Activated T-cell treated with anti-CD3 and anti-CD28 coated beads, Interleukin-2, amount 50 U/mL, for 1 hour (primary cell): ENCODE data around the gene SFT2D3.
"Not testable (repeated sequence)": the region's sequence is repeated elsewhere in the genome, so short reads cannot be mapped to it uniquely, and the experiment has no call there.

ENCODE experiments used
- DNase-seq: peaks from one replicate; pipeline ENCODE4 v3.0.0-alpha.2; 2020

Gene SFT2D3

DNA sequence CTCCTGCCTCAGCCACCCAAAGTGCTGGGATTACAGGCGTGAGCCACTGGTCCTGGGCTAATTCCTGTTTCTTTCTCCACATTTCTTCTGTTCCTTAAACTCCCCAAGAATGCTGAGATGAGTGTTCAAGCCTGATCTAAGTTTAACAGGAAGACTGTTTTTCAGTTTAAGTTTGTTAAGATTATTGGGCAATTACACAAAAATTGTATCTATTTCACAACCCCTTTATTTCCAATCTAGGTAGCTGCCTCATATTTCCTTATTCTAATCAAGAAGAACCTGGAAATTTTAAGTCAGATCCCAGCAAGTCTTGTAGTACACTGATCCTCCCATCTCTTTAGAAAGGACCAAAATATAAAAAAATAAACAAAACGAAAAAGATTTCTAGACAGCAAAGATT lies 11.7 kb downstream of the SFT2D3 start:
- DNase-seq = no peak

DNA sequence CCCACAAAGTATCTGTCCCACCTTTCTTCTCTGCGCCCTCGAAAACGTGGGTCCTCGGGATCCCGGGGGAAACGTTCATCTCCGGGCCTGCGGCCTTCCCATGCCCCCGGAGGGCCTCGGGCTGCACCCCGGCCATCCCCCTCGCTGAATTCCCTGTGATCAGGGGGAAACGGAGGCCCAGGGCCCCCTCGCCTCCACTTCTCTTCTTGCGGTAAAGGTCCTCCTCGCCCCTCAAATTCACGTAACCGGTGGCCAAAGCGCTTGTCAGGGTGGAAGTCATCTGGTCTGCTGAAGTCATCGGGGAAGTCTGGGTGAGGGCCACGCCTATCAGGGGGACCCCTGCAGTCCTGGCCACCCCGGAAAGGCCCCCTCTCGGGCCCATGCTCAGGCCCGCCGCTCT lies 12.3 kb downstream of the SFT2D3 start:
- no peak for DNase-seq

DNA sequence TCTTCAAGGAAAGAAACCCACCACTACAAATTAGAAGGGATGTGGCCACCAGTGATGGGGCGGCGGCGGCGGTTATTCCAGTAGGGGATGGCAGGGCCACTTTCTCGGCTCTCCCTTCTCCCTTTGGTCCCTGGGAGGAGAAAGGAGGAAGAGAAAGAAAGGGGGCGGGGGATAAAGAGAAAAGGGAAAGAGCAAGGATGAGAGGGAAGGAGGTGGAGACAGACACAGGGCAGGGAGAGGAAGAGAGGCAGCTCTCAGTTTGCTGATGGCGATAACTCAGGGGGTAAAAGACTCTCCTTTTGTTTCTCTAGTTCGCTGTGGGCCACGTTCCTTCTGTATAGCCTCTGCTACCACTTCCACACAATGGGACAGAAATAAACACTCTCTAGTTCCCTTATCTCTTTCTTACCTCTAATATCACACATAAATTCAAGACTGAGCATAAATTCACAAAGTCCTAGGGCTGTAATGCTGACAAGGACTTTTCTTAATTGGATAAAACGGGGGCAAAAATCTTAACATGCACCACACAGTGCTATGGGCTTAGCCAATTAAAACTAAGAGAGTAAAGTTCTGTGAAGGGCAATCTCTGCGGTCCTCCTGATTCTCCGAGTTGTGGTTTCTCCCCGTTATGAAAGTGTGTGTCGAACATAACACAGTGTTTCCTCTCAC lies 14.6 kb downstream of the SFT2D3 start:
- DNase-seq = no peak

DNA sequence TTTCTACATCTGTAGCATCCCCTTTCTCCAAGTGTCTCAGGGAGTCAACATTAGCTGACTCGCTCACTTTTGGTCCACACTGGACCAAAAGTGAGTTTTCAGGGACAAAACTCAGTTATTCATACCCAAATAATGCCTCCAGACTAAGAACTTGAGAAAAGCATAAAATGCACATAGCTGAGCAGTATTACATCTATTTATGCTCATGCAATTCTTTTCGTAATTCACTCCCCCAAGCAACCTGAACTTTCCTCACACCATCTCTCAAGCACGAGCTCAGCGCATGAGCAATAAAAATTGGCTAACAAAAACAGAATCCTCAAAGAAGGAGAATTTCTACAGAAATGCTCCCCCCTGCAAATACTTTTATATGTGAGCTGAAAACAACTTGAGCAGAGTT lies 17.0 kb downstream of the SFT2D3 start:
- no peak for DNase-seq

DNA sequence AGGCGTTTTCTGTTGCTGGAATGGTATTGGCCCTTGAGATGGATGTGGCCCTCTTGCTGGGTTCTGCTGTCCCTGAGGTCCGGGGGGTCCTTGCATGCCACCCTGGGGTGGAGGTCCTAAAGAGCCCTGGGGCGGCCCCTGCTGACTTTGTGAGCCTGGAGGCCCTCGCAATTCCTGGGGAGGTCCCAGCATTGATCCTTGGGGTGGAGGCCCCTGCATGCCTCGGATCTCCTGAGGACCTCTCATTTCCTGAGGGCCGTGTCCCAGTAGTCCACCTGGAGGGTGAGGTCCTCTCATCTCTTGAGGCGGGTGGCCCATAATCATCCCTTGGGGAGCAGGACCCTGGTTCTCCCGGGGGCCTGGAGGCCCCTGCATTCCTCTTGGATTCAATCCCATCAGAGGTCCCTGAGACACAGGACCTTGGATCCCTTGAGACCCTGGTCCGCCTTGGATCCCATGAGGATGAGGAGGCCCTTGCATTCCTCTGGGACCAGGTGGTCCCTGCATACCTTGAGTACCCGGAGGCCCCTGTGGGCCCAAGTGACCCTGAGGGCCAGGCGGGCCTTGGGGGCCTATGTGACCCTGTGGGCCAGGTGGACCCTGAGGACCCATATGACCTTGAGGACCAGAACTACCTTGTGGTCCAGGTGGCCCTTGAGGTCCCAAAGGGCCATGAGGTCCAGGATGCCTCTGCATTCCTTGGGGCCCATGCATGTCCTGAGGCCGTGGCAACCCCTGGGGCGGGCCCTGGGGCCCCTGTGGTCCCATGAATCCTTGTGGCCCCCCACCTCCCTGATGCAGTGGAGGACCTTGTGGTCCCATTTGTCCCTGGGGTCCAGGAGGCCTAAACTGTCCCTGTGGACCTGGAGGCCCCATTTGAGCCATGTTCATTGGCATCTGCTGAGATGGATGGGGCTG lies 18.3 kb downstream of the SFT2D3 start:
- no peak for DNase-seq

DNA sequence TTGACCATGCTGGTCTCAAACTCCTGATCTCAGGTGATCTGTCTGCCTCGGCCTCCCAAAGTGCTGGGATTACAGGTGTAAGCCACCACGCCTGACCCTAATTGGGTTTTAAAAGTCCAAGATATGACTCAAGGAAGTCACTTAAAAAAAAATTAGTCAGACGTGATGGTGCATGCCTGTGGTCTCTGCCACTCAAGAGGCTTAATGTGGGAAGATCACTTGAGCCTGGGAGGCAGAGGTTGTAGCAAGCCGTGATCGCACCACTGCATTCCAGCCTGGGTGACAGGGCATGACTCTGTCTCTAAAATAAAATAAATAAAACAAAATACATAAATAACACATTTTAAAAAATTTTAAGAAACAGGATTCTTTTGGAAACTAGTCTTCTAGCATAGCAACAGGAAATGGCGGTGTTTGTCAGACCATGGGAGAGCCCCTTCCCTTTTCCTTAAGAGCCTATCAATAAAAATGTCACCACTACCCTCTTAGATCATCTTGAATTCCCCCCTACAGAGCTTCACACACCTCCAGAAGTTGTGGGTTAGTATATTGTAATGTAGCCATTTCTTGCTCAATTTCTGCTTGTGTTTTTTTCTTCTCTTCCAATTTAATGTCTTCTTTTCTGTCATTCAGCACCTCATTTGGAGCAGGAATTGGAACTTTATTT lies 20.1 kb downstream of the SFT2D3 start:
- no peak for DNase-seq

DNA sequence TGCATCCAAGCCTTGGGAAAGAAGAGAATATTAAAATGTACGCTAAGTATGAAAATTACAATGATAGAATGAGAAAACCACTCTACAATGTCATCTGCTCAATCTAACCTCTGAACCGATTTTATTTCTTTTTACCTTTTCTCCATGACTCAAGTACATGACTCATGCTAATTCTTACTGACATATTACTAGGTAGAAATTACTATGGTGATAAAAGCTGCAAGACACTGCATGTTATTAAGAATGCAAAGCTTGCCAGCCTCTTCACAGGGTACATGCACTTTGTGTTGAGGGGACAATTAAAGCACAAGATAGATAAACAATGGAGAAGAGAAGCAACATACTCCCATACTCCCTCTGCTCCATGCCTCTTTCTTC lies 20.7 kb downstream of the SFT2D3 start:
- DNase-seq = no peak

DNA sequence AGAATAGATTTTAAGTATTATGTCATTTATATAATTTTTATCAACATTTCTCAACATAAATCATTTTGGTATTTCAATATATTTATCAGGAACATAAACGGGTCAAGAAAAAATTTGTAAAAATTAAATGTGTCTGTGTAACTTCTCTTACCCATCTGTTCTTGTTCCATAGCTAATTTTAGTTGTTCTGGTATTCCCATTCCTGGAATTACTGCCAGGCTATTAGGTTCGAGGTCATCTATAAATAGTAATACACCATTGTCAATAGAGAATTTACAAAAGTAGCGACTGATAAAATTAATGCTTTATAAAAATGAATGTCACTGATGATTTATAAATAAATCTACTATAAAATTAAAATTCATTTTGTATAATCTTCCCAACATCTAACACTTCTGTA lies 21.5 kb downstream of the SFT2D3 start:
- DNase-seq = no peak

DNA sequence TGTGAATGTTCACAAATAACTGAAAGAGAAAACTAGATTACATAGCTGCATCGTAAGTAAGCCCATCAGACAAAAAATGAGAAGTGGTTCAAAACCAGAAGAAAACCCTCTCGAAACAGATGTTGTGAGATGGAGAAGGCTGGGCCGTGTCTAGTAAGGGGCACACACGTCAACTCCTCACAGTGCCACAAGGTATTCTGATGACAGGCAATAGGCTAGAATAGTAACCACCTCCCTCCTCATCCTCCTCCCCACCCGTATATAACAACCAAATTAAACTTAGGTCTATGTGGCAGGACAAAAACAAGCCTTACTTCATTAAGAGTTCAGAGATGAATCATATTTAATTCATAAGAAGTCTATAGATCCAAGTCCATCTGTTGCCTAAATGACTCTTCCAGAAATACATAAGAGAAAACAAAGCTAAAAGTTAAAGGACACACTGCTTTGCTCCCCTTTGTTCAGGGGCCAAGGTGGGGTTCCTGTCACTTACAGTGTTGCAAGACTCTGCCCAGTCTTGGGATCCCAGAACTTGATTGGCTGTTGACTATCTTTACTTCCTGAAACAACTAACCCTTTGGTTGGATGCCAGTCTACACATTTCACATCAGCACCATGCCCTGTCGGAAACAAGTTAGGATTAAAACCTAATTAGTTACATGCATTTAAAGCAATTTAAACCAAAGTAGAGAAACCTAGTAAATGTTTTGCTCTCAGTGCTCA lies 25.0 kb downstream of the SFT2D3 start:
- DNase-seq = no peak

DNA sequence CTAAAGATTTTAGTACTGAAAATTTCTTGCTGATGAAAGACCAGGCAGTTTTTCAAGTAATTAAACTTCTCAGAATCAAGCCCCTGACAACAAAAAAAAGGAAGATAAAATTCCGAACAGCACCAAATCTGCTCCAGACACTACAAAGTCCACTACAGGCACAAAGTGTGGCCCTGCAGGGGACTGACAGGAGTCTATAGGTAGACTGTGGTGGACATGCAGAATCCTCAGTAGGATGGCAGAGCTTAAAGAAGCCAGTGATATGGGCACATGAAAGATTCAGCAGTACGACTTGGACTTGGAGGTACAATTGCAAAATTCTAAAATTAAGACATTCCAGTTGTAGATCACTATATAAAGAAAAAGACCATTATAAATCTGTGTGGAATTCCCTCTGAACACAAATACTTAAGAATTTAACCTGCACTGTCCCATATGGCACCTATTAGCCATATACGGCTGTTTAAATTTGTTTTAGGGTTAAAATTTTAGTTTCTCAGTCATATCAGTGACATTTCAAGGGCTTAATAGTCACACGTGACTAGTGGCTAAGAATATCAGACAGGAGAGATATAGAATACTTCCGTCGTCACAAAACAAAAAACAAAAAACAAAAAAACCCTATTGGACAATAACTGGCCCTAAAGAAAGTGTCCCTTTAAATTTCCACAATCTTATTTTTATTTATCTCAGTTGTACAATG lies 32.0 kb downstream of the SFT2D3 start:
- DNase-seq = no peak

DNA sequence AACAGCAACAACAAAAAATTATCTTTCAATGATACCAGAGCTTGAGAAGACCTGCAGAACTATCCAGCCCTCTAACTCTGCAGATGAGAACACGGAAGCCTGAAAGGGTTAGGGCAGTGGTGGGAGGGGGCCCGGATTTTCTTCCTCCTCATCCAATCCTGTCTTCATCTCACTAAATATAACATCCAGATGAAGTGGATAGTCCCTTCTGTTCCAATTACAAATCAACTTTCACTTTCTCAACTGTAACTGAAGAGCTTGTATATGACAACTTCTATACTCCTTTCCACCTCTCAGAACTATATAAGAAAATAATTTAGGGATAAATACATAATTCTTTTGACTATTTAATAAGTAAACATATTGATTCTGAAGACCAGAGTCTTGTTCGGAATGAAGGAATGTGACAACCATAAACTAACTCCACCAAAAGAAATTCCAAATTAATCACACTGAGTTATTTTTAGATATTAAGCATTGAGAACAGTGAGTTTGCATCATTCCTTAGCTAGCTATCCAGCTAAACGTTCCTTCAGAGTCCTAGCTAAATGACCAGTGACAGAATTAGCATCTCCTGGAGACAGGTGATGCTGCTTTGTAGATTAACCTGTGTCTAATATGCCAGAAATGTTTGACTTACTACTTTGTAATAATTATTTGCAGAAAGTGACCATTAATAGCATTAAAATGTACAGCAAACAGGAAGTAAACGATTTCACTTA lies 32.7 kb downstream of the SFT2D3 start:
- no peak for DNase-seq

DNA sequence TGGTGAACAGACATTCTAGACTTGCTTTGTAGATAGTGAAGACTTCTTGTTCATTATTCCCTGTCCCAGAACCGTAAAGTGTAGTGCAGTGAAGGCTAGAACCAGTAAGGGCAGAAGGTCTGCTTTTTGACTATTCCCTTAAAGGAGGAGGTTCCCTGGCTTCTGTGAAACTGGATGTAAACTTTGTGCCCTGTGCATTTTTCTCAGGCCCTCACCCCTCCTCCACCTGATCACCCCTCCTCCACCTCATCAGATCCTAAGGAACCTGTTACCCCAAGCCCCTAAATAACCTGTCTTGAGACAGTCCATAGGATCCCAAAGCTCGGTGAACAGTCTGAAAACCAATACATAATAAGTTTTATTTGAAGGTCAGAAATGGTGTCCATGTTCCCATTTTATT lies 33.7 kb downstream of the SFT2D3 start:
- no peak for DNase-seq

DNA sequence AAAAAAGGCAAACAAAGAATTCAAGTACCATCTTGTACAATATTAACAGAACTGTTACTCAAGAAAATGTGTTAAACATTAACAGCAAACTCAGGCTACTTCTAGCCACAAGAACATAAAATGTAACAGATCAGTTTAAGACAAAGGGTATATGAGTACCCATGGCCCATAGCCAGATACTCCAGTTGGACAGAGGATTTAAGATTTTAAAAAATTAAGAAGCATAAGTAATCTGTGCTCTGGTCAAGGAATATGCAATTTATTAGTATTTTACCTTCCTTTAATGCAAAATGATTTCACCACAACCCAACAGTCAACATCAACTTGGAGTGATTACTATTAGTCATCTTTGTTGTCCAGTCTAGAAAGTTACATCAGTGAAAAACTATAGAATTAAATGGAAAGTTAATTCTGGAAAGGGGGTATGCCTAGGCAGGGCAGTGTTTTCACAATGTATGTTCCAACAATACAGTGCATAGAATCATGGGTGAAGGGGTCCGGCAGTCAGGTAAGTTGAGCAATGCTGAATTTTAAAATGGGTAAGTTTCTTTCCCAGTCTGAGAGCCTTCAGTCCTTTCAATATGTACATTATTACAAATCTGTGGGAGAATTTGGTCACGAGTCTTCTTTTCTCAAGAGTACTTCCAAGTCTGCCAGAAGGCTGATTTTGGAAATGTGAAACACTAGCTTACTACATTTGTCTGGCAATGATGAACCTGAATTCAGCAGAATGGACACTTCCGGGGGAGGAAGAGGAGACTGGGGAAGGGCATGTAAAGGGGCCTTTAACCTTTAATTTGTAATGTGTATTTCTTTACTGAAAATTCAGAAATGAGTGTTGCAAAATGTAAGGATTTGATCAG lies 34.5 kb downstream of the SFT2D3 start:
- no peak for DNase-seq

DNA sequence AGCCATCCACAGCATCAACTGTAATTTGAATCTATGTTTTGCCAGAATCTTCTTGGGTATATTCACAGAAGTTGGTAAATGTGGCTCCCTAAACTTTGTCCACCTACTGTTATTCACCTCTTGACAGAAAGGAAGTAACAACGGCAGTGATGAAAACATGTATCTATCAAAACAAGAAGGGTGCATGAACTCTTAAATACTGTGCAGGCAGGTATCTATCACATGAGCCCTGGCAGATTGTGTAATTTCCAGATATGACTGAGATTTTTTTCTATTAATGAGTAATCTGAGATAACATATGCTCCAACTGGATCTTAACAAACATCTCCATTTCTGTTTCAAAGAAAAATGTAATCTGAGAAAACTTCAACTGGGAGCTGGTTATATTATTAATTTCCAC lies 36.6 kb downstream of the SFT2D3 start:
- no peak for DNase-seq

DNA sequence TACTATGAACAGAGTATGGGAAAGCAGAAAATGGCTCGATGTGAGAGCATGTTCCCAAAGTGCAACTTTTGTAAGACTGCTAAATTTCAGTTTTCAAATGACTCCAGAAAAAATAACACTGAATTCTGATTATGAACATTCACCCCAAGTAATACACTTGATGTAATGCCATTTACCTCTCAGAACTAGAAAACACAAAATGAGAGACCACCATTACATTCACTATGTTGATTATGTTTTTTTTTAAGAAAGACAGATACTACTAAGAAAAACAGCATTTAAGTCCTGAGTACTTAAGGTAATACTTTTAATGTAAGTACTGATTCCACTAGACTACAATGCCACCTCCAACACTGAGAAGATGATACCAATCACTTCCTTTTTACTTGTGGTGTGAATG lies 38.5 kb downstream of the SFT2D3 start:
- no peak for DNase-seq

DNA sequence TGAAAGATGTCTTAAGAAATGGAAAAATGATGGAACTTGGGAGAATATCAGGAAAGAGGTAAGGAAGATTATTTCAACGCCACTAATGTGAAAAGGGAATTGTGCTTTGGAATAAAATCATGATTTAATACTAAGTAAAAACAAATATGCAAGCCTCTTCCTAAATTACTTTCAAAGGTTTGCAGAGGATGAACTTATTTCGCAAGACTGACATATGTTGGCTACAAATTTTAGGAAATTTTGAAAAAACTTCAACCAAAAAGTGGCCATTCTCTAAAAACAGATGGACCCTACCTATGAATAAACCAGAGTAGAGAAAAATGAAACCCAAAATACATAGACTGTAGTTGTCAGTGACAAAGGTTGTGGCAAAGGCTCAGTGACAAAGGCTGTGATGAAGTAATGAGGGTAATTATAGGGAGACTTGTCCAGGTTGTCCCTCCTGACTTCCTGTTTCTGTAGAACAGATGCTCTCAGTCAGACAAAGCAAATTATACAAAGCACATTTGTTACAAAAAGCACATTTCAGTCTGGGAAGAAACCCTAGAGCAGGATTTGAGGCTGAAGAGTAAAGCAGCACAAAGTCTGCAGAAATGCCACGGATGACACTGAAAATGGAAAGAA lies 39.5 kb downstream of the SFT2D3 start:
- no peak for DNase-seq

DNA sequence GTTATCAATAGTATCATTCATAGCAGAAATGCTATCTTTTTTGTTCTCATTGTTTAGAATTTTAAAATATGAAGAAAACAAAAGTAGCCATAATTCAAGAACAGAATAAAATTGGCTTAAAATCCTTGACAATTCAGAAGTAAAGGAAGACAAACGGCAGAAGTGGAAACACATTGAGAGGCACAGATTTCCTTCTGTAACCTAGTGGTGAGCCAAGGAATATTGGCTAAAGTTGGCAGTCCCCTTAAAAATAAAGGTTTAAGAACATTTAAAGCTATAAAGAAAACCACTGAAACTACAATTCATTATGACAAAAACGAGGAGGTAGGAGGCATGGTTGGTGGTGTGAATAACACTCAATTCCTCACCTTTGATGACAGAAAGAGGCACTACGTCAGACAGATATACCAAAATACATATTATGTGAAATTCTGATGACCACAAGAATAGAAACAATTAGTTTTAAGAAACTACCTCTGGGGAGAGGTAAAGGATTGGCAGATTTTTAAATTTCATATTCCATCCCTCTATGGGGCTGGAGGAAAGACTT lies 42.3 kb downstream of the SFT2D3 start:
- DNase-seq = no peak

DNA sequence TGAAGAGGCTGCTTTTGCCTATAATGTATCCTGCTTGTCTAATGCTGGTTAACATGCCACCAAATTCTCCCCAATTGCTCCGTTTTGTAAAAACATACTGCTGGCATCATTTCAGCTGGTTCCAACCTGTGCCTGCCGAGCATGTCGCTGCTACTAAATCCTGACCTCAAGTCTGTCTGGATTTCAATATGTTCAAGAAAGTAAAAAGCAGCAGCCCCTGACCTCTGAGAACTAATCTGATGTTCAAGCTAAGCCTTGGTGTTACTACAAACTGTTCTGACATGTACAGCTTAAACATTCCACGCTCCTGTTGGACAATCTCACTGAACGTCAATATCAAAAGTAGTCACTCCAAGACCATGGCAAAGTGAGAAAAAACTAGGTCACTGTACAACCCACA lies 46.3 kb downstream of the SFT2D3 start:
- DNase-seq = no peak

DNA sequence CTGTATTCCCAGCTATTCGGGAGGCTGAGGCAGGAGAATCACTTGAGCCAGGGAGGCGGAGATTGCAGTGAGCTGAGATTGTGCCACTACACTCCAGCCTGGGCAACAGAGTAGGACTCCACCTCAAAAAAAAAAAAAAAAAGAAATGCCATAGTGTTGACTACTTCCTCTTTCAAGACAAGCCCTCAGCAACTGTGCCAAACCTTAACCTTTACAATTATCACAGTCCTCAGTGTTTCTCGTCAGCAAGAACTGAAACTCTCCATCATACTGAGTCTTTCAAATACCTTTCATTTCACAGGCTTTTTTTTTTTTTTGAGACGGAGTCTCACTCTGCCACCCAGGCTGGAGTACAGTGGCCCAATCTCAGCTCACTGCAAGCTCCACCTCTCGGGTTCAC lies 48.2 kb downstream of the SFT2D3 start:
- not testable (repeated sequence) for DNase-seq

DNA sequence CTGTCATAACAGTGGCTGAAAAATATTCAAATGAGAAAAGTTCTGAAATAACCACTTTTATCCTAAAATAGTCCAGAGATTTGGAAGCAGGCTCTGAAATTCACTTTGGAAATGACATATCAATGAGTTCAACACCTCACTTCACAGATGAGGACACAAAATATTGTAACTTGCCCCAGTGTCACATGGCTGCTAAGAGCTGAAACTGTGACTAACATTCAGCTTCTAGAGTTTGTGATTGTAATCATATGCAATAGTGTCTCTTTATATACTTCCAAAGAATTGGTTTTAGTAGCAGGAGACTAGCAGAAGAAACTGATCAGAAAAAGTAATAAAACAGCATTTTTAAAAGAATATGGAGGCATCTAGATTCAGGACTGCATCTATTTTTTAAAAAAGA lies 52.1 kb downstream of the SFT2D3 start:
- DNase-seq = no peak
